ENCODE results near the gene C11orf86. TPM values are rescaled to one million over a fixed set of nuclear protein-coding genes. Genes with fewer than 3 reads are reported as not detected.
A peak's percentile ranks its signal among the peaks of the same experiment; 100 is the strongest.

The C11orf86 gene
- total RNA-seq, 1 experiment from 2014 or later: 0.68 TPM

GRCh38 chr11:66969584-66970225 lies 5.4 kb upstream of the C11orf86 start:
- POLR2A ChIA-PET: no interaction called here
- no peaks in the 10 kb centered on the region for H3K36me3 Mint-ChIP-seq
- H3K4me1 Mint-ChIP-seq: peaks cover 5% of the 10 kb centered on the region
- no peak for ATAC-seq
- H3K9me3 Mint-ChIP-seq: peaks cover 11% of the 10 kb centered on the region
- no peak overlapping the region for H3K4me3 Mint-ChIP-seq
- H3K27ac Mint-ChIP-seq: no peak overlapping the region
- CTCF ChIA-PET: interaction anchor here (1.4 kb wide), 1 partner anchor 87 kb away, joined by 3 read pairs; no protein-coding TSS in a partner anchor
- no peak for DNase-seq (ENCODE audit: low spot score)
- TF ChIP-seq GTF2I (CRISPR knock-in tag; conservative IDR thresholded peaks at IDR 0.05): no peak
- no peak for TF ChIP-seq ZNF423 (CRISPR knock-in tag; IDR thresholded peaks at IDR 0.05)
- TF ChIP-seq ZNF232 (CRISPR knock-in tag; IDR thresholded peaks at IDR 0.05): no peak
- TF ChIP-seq NFE2L1 (CRISPR knock-in tag; IDR thresholded peaks at IDR 0.05): no peak
- TF ChIP-seq KAT7 (CRISPR knock-in tag; IDR thresholded peaks at IDR 0.05; ENCODE audit: borderline replicate concordance): no peak
- H3K27me3 Mint-ChIP-seq (ENCODE audit: low read depth): peaks cover 5% of the 10 kb centered on the region

GRCh38 chr11:66970371-66970806 lies 4.7 kb upstream of the C11orf86 start:
- H3K4me1 Mint-ChIP-seq: peaks cover 6% of the 10 kb centered on the region
- no peak overlapping the region for H3K4me3 Mint-ChIP-seq

GRCh38 chr11:66970807-66971442 lies 4.2 kb upstream of the C11orf86 start:
- peak; percentile 93 for TF ChIP-seq GABPB1 (CRISPR knock-in tag; IDR thresholded peaks at IDR 0.05)
- no peak for TF ChIP-seq MLX (CRISPR knock-in tag; IDR thresholded peaks at IDR 0.05)
- TF ChIP-seq ETV6 (CRISPR knock-in tag; IDR thresholded peaks at IDR 0.05): no peak
- ChIA-PET CTCF (interaction anchor here (1.0 to 1.4 kb wide), 2 partner anchors 14 to 88 kb away, joined by 3 to 4 read pairs; no protein-coding TSS in a partner anchor), POLR2A (no interaction called here)
- DNase-seq (ENCODE audit: low spot score) (no peak), ATAC-seq (no peak)
- Mint-ChIP-seq H3K36me3 (no peaks in the 10 kb centered on the region), H3K4me3 (no peak overlapping the region), H3K4me1 (peaks cover 8% of the 10 kb centered on the region), H3K9me3 (peaks cover 11% of the 10 kb centered on the region), H3K27ac (no peak overlapping the region), H3K27me3 (ENCODE audit: low read depth) (peaks cover 5% of the 10 kb centered on the region)

More at GRCh38 chr11:66970371-66970806, 4.7 kb upstream of the C11orf86 start:
- H3K9me3 Mint-ChIP-seq: peaks cover 11% of the 10 kb centered on the region
- peaks cover 5% of the 10 kb centered on the region for H3K27me3 Mint-ChIP-seq (ENCODE audit: low read depth)
- ChIA-PET POLR2A (no interaction called here), CTCF (interaction anchor here (1.4 kb wide), 1 partner anchor 88 kb away, joined by 3 read pairs; no protein-coding TSS in a partner anchor)
- no peak for TF ChIP-seq JUN (CRISPR knock-in tag; IDR thresholded peaks at IDR 0.05)
- no peak for TF ChIP-seq CREB1 (CRISPR knock-in tag; IDR thresholded peaks at IDR 0.05)
- no peak for TF ChIP-seq AFF4 (CRISPR knock-in tag; IDR thresholded peaks at IDR 0.05; ENCODE audit: borderline replicate concordance)
- no peak for TF ChIP-seq RELA (CRISPR knock-in tag; IDR thresholded peaks at IDR 0.05; ENCODE audit: borderline replicate concordance)
- no peak overlapping the region for H3K27ac Mint-ChIP-seq
- H3K36me3 Mint-ChIP-seq: no peaks in the 10 kb centered on the region
- DNase-seq (ENCODE audit: low spot score): no peak
- ATAC-seq: no peak

GRCh38 chr11:66971488-66971887 lies 3.6 kb upstream of the C11orf86 start:
- Mint-ChIP-seq H3K4me3 (no peak overlapping the region), H3K27me3 (ENCODE audit: low read depth) (peaks cover 5% of the 10 kb centered on the region), H3K9me3 (peaks cover 11% of the 10 kb centered on the region), H3K27ac (no peak overlapping the region), H3K36me3 (no peaks in the 10 kb centered on the region), H3K4me1 (peaks cover 11% of the 10 kb centered on the region)
- ATAC-seq (no peak), DNase-seq (ENCODE audit: low spot score) (no peak)
- CTCF ChIA-PET: interaction anchor here (0.6 to 1.0 kb wide), 2 partner anchors 14 to 267 kb away, joined by 4 read pairs; no protein-coding TSS in a partner anchor
- POLR2A ChIA-PET: no interaction called here
- TF ChIP-seq ZNF671 (CRISPR knock-in tag; IDR thresholded peaks at IDR 0.05) (no peak), ATF6 (CRISPR knock-in tag; IDR thresholded peaks at IDR 0.05) (no peak), PRDM15 (CRISPR knock-in tag; IDR thresholded peaks at IDR 0.05) (no peak)
